Esophagus squamous epithelium (tissue), 5 donors: ENCODE data around the gene TSBP1. TPM values are rescaled to one million over a fixed set of nuclear protein-coding genes. Genes with fewer than 3 reads are reported as not detected.

Experiments
- DNase-seq: peaks from one replicate; lab custom pipeline; 2025; lab: John Stamatoyannopoulos, UW
- H3K27ac ChIP-seq, 4 donors: fragments of 200-600 bp; sonication (generic); one replicate each; pipeline ENCODE4 v1.5.1; 2016 to 2019; ENCODE audit warnings: mild to moderate bottlenecking in 1 of 4
- H3K27me3 ChIP-seq, 4 donors: fragments of 200-600 bp; sonication (generic); 1 replicate in 3 of 4; 2 replicates in 1 of 4; pipeline versions ENCODE4 v1.5.1 to v1.6.0; 2017 to 2021; ENCODE audit warnings: antibody characterized with exemption in 1 of 4
- H3K36me3 ChIP-seq, 3 donors: fragments of 200-600 bp; sonication (generic); one replicate each; pipeline ENCODE4 v1.5.1; 2016 to 2019
- H3K4me1 ChIP-seq, 3 donors: fragments of 200-600 bp; sonication (generic); one replicate each; pipeline ENCODE4 v1.5.1; 2017 to 2019
- H3K4me3 ChIP-seq, 4 donors: fragments of 200-600 bp; sonication (generic); 1 replicate in 3 of 4; 2 replicates in 1 of 4; pipeline ENCODE4 v1.5.1; 2016 to 2019; ENCODE audit warnings: mild to moderate bottlenecking in 2 of 4, moderate library complexity in 1 of 4
- H3K9me3 ChIP-seq, 3 donors: fragments of 200-600 bp; sonication (generic); one replicate each; pipeline ENCODE4 v1.5.1; 2016 to 2019
- CTCF ChIP-seq, 6 experiments: fragments of 450-650 bp in 4 of 6; fragments of 200-600 bp in 2 of 6; sonication (generic) in 2 of 6; IDR thresholded peaks; one replicate each; pipeline ENCODE4 v1.5.1; 2016 to 2019; ENCODE audit warnings: antibody characterized with exemption in 6 of 6, mild to moderate bottlenecking in 4 of 6, moderate library complexity in 4 of 6
- POLR2A ChIP-seq, 4 donors: fragments of 450-650 bp; IDR thresholded peaks; one replicate each; pipeline ENCODE4 v1.6.1; 2017; ENCODE audit warnings: antibody characterized with exemption in 4 of 4, mild to moderate bottlenecking in 4 of 4, moderate library complexity in 3 of 4
- WGBS, 2 donors: methylation state at CpG; one replicate each; pipeline ENCODE4 v1.1.5; 2018; 5-methylcytosine and 5-hydroxymethylcytosine counted together
- intact Hi-C: fragments of 100-400 bp; cut with DNase I; formaldehyde crosslinking; loops from one replicate; pipeline ENCODE4 v1.15.0; 2022
- total RNA-seq, 4 donors: library from RNA; depleted of rRNA; stranded (reverse); fragments of >200 nt; gene quantifications; one replicate each; pipeline ENCODE4 v1.1.0, GENCODE V29; 2016
- donor health status: DM: yes; HTN: yes; CAD: no.

The TSBP1 gene
- total RNA-seq, 4 donors from 2014 or later, result not detected

DNA sequence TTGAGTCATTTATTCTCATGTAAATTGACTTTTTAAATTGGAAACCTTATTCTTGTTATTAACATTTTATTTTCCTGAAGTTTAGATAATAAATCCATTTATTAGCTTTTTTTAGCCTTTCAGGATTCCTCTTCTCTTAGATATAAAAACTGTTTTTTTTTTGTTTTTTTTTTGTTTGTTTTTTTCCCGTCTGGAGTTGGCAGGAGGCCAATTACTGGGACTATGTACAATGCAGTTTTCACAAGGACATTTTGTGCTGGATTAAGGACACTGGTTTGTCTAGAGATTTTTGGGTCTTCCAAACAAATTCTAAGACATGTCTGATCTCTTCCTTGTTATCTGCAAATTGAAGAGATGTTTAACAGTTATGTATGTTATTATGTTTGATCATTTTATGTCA, 34.0 kb upstream of the TSBP1 start:
- H3K36me3 ChIP-seq, result no peaks in the 10 kb centered on the region
- TF ChIP-seq CTCF (IDR thresholded peaks at IDR 0.05) (no peak), POLR2A (IDR thresholded peaks at IDR 0.05) (no peak)
- 8 to 13% methylated on average over 1 of the region's 1 CpG for WGBS, 2 donors
- DNase-seq, result no peak
- no peak overlapping the region for H3K4me3 ChIP-seq
- no peaks in the 10 kb centered on the region for H3K9me3 ChIP-seq
- H3K27ac ChIP-seq, result no peak overlapping the region
- peaks cover 0 to 65% (median 0%) of the 10 kb centered on the region in 4 donors for H3K27me3 ChIP-seq
- intact Hi-C loops, result no loop called here
- H3K4me1 ChIP-seq, result no peaks in the 10 kb centered on the region

GRCh38 chr6:32402812-32403211, 31.1 kb upstream of the TSBP1 start:
- no peaks in the 10 kb centered on the region for H3K9me3 ChIP-seq
- H3K36me3 ChIP-seq, result no peaks in the 10 kb centered on the region
- no peak overlapping the region for H3K4me3 ChIP-seq
- H3K27me3 ChIP-seq, result peaks cover 0 to 49% (median 0%) of the 10 kb centered on the region in 4 donors
- intact Hi-C loops, result no loop called here
- H3K4me1 ChIP-seq, result no peaks in the 10 kb centered on the region
- TF ChIP-seq CTCF (IDR thresholded peaks at IDR 0.05) (no peak), POLR2A (IDR thresholded peaks at IDR 0.05) (no peak)
- 44 to 54% methylated on average over 2 to 6 of the region's 8 CpGs for whole genome bisulfite sequencing, 2 donors
- DNase-seq, result no peak
- H3K27ac ChIP-seq, result no peak overlapping the region

- no peaks in the 10 kb centered on the region for H3K4me1 ChIP-seq
- H3K9me3 ChIP-seq, result no peaks in the 10 kb centered on the region
- H3K36me3 ChIP-seq, result no peaks in the 10 kb centered on the region
- H3K27me3 ChIP-seq, result peaks cover 0 to 35% (median 0%) of the 10 kb centered on the region in 4 donors
- intact Hi-C loops, result no loop called here
- WGBS, 2 donors, result 32 to 38% methylated on average over 3 to 4 of the region's 4 CpGs
- no peak overlapping the region for H3K4me3 ChIP-seq
- no peak overlapping the region for H3K27ac ChIP-seq
- no peak for TF ChIP-seq CTCF (IDR thresholded peaks at IDR 0.05)
- no peak for TF ChIP-seq POLR2A (IDR thresholded peaks at IDR 0.05)
- DNase-seq, result no peak
These were observed 29.7 kb upstream of the TSBP1 start for GRCh38 chr6:32401284-32401963.

GRCh38 chr6:32397252-32397920, 25.7 kb upstream of the TSBP1 start:
- TF ChIP-seq POLR2A (IDR thresholded peaks at IDR 0.05) (no peak), CTCF (IDR thresholded peaks at IDR 0.05) (no peak)
- Histone ChIP-seq H3K27me3 (no peaks in the 10 kb centered on the region), H3K4me1 (peaks cover 5 to 22% (median 5%) of the 10 kb centered on the region in 3 donors), H3K4me3 (no peak overlapping the region), H3K36me3 (no peaks in the 10 kb centered on the region), H3K27ac (no peak overlapping the region), H3K9me3 (no peaks in the 10 kb centered on the region)
- WGBS, 2 donors, result 51 to 63% methylated on average over 7 of the region's 7 CpGs
- DNase-seq, result no peak
- intact Hi-C loops, result no loop called here

- Histone ChIP-seq H3K4me1 (peaks cover 5 to 22% (median 5%) of the 10 kb centered on the region in 3 donors), H3K4me3 (no peak overlapping the region), H3K36me3 (no peaks in the 10 kb centered on the region), H3K27ac (no peak overlapping the region), H3K27me3 (no peaks in the 10 kb centered on the region), H3K9me3 (no peaks in the 10 kb centered on the region)
- no peak for DNase-seq
- intact Hi-C loops, result no loop called here
- TF ChIP-seq POLR2A (IDR thresholded peaks at IDR 0.05) (no peak), CTCF (IDR thresholded peaks at IDR 0.05) (no peak)
- WGBS, 2 donors, result 93 to 95% methylated on average over 7 to 10 of the region's 10 CpGs
These were observed 24.3 kb upstream of the TSBP1 start for GRCh38 chr6:32396028-32396427.
